ENCODE results near the gene SLC22A5.
A peak's percentile ranks its signal among the peaks of the same experiment; 100 is the strongest.

Gene SLC22A5

GRCh38 chr5:132385326-132386105 lies 16.0 kb downstream of the SLC22A5 start:
- peak; percentile 85 for ATAC-seq (replicated peaks)
- H3K27ac Mint-ChIP-seq: peak overlapping the region in 1 of 2 donors; percentile 87
- H3K27me3 Mint-ChIP-seq: no peaks in the 10 kb centered on the region
- peak; percentile 62 to 71 (median 70) for DNase-seq
- H3K4me1 Mint-ChIP-seq (ENCODE audit: low read depth in 2 of 2): peaks cover 21 to 24% of the 10 kb centered on the region in 2 donors
- H3K9me3 Mint-ChIP-seq: no peaks in the 10 kb centered on the region
- no peak overlapping the region for H3K4me3 Mint-ChIP-seq
- H3K36me3 Mint-ChIP-seq (ENCODE audit: insufficient read depth): no peaks in the 10 kb centered on the region

- ATAC-seq (replicated peaks): peak; percentile 88
These were observed 17.3 kb downstream of the SLC22A5 start for GRCh38 chr5:132386644-132387286.

GRCh38 chr5:132387640-132388117 lies 18.2 kb downstream of the SLC22A5 start:
- Mint-ChIP-seq H3K27me3 (no peaks in the 10 kb centered on the region), H3K9me3 (no peaks in the 10 kb centered on the region), H3K36me3 (ENCODE audit: insufficient read depth) (no peaks in the 10 kb centered on the region), H3K4me1 (ENCODE audit: low read depth in 2 of 2) (peaks cover 21 to 25% of the 10 kb centered on the region in 2 donors), H3K27ac (peak overlapping the region in 1 of 2 donors; percentile 22), H3K4me3 (no peak overlapping the region)
- no peak for ATAC-seq (replicated peaks)
- DNase-seq: no peak

More at GRCh38 chr5:132386644-132387286, 17.3 kb downstream of the SLC22A5 start:
- peak; percentile 63 to 76 (median 73) for DNase-seq
- H3K27ac Mint-ChIP-seq: peak overlapping the region; percentile 22 to 87
- H3K36me3 Mint-ChIP-seq (ENCODE audit: insufficient read depth): no peaks in the 10 kb centered on the region
- H3K4me1 Mint-ChIP-seq (ENCODE audit: low read depth in 2 of 2): peaks cover 21 to 24% of the 10 kb centered on the region in 2 donors
- no peaks in the 10 kb centered on the region for H3K9me3 Mint-ChIP-seq
- no peaks in the 10 kb centered on the region for H3K27me3 Mint-ChIP-seq
- no peak overlapping the region for H3K4me3 Mint-ChIP-seq

- no peaks in the 10 kb centered on the region for H3K27me3 Mint-ChIP-seq
- peaks cover 24 to 27% of the 10 kb centered on the region in 2 donors for H3K4me1 Mint-ChIP-seq (ENCODE audit: low read depth in 2 of 2)
- H3K36me3 Mint-ChIP-seq (ENCODE audit: insufficient read depth): no peaks in the 10 kb centered on the region
- DNase-seq (no peak), ATAC-seq (replicated peaks) (no peak)
- no peaks in the 10 kb centered on the region for H3K9me3 Mint-ChIP-seq
- H3K27ac Mint-ChIP-seq: no peak overlapping the region
- no peak overlapping the region for H3K4me3 Mint-ChIP-seq
These were observed 18.9 kb downstream of the SLC22A5 start for GRCh38 chr5:132388244-132389050.

GRCh38 chr5:132389051-132389331 lies 19.5 kb downstream of the SLC22A5 start:
- Mint-ChIP-seq H3K4me1 (ENCODE audit: low read depth in 2 of 2) (peaks cover 24 to 27% of the 10 kb centered on the region in 2 donors), H3K9me3 (no peaks in the 10 kb centered on the region), H3K4me3 (no peak overlapping the region), H3K27me3 (no peaks in the 10 kb centered on the region), H3K27ac (no peak overlapping the region), H3K36me3 (ENCODE audit: insufficient read depth) (no peaks in the 10 kb centered on the region)
- DNase-seq (no peak), ATAC-seq (replicated peaks) (no peak)

GRCh38 chr5:132389585-132390286 lies 20.2 kb downstream of the SLC22A5 start:
- Mint-ChIP-seq H3K4me1 (ENCODE audit: low read depth in 2 of 2) (peaks cover 24 to 28% of the 10 kb centered on the region in 2 donors), H3K9me3 (no peaks in the 10 kb centered on the region), H3K4me3 (no peak overlapping the region), H3K27me3 (no peaks in the 10 kb centered on the region), H3K27ac (peak overlapping the region; percentile 13 to 60), H3K36me3 (ENCODE audit: insufficient read depth) (no peaks in the 10 kb centered on the region)
- no peak for DNase-seq
- no peak for ATAC-seq (replicated peaks)

- DNase-seq (no peak), ATAC-seq (replicated peaks) (no peak)
- Mint-ChIP-seq H3K27me3 (no peaks in the 10 kb centered on the region), H3K9me3 (no peaks in the 10 kb centered on the region), H3K27ac (peak overlapping the region; percentile 38 to 79), H3K4me1 (ENCODE audit: low read depth in 2 of 2) (peaks cover 27 to 31% of the 10 kb centered on the region in 2 donors), H3K4me3 (no peak overlapping the region), H3K36me3 (ENCODE audit: insufficient read depth) (peaks cover 6% of the 10 kb centered on the region)
These were observed 21.7 kb downstream of the SLC22A5 start for GRCh38 chr5:132391247-132391646.

GRCh38 chr5:132391870-132392269 lies 22.4 kb downstream of the SLC22A5 start:
- DNase-seq (no peak), ATAC-seq (replicated peaks) (no peak)
- Mint-ChIP-seq H3K27ac (peak overlapping the region; percentile 38 to 79), H3K27me3 (no peaks in the 10 kb centered on the region), H3K4me1 (ENCODE audit: low read depth in 2 of 2) (peaks cover 27 to 31% of the 10 kb centered on the region in 2 donors), H3K9me3 (no peaks in the 10 kb centered on the region), H3K36me3 (ENCODE audit: insufficient read depth) (peaks cover 6% of the 10 kb centered on the region), H3K4me3 (no peak overlapping the region)

- ATAC-seq (replicated peaks) (no peak), DNase-seq (no peak)
- peak overlapping the region in 1 of 2 donors; percentile 35 for H3K27ac Mint-ChIP-seq
- H3K36me3 Mint-ChIP-seq (ENCODE audit: insufficient read depth): peaks cover 6% of the 10 kb centered on the region
- H3K9me3 Mint-ChIP-seq: no peaks in the 10 kb centered on the region
- H3K27me3 Mint-ChIP-seq: no peaks in the 10 kb centered on the region
- peaks cover 31 to 34% of the 10 kb centered on the region in 2 donors for H3K4me1 Mint-ChIP-seq (ENCODE audit: low read depth in 2 of 2)
- H3K4me3 Mint-ChIP-seq: no peak overlapping the region
These were observed 22.9 kb downstream of the SLC22A5 start for GRCh38 chr5:132392411-132392810.

GRCh38 chr5:132392978-132393825 lies 23.7 kb downstream of the SLC22A5 start:
- H3K27me3 Mint-ChIP-seq: no peaks in the 10 kb centered on the region
- H3K4me1 Mint-ChIP-seq (ENCODE audit: low read depth in 2 of 2): peaks cover 32 to 37% of the 10 kb centered on the region in 2 donors
- no peaks in the 10 kb centered on the region for H3K9me3 Mint-ChIP-seq
- H3K4me3 Mint-ChIP-seq: no peak overlapping the region
- DNase-seq (no peak), ATAC-seq (replicated peaks) (no peak)
- peaks cover 6% of the 10 kb centered on the region for H3K36me3 Mint-ChIP-seq (ENCODE audit: insufficient read depth)
- peak overlapping the region; percentile 35 to 41 for H3K27ac Mint-ChIP-seq

- Mint-ChIP-seq H3K4me1 (ENCODE audit: low read depth in 2 of 2) (peaks cover 44% of the 10 kb centered on the region in 2 donors), H3K27ac (peak overlapping the region in 1 of 2 donors; percentile 55), H3K27me3 (no peaks in the 10 kb centered on the region), H3K9me3 (no peaks in the 10 kb centered on the region), H3K36me3 (ENCODE audit: insufficient read depth) (peaks cover 6% of the 10 kb centered on the region), H3K4me3 (no peak overlapping the region)
- ATAC-seq (replicated peaks) (no peak), DNase-seq (no peak)
These were observed 25.3 kb downstream of the SLC22A5 start for GRCh38 chr5:132394667-132395259.

GRCh38 chr5:132396589-132397031 lies 27.1 kb downstream of the SLC22A5 start:
- Mint-ChIP-seq H3K9me3 (no peaks in the 10 kb centered on the region), H3K27ac (peak overlapping the region; percentile 55 to 83), H3K4me1 (ENCODE audit: low read depth in 2 of 2) (peaks cover 57 to 60% of the 10 kb centered on the region in 2 donors), H3K4me3 (no peak overlapping the region), H3K27me3 (no peaks in the 10 kb centered on the region), H3K36me3 (ENCODE audit: insufficient read depth) (peaks cover 6% of the 10 kb centered on the region)
- DNase-seq: no peak
- ATAC-seq (replicated peaks): no peak

Measured in effector memory CD8-positive, alpha-beta T cell (primary cell).